Testis (tissue), 2 donors: ENCODE results near the gene STXBP1.
"Not testable (repeated sequence)": the region's sequence is repeated elsewhere in the genome, so short reads cannot be mapped to it uniquely, and the experiment has no call there.

Source experiments
- POLR2A ChIP-seq: fragments of 450-650 bp; IDR thresholded peaks from one replicate; pipeline ENCODE4 v1.6.1; 2017; ENCODE audit warnings: antibody characterized with exemption, mild to moderate bottlenecking, moderate library complexity
- TF ChIP-seq, protein P1 (sequence below), 3 experiments: fragments of 450-650 bp in 2 of 3; fragments of 200-600 bp in 1 of 3; sonication (generic) in 1 of 3; IDR thresholded peaks; one replicate each; pipeline ENCODE4 v1.5.1; 2016 to 2019; ENCODE audit warnings: antibody characterized with exemption in 3 of 3, mild to moderate bottlenecking in 2 of 3, moderate library complexity in 1 of 3

DNA sequence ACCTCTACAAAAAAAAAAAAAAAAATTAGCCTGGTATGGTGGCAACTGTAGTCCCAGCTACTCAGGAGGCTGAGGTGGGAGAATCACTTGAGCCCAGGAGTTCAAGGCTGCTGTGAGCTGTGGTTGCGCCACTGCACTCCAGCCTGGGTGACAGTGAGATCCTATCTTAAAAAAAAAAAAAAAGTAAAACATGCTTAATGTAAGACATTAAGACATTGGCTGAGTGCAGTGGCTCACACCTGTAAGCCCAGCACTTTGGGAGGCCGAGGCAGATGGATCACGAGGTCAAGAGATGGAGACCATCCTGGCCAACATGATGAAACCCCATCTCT, 27.6 kb upstream of the STXBP1 start:
- TF ChIP-seq, protein P1, sequence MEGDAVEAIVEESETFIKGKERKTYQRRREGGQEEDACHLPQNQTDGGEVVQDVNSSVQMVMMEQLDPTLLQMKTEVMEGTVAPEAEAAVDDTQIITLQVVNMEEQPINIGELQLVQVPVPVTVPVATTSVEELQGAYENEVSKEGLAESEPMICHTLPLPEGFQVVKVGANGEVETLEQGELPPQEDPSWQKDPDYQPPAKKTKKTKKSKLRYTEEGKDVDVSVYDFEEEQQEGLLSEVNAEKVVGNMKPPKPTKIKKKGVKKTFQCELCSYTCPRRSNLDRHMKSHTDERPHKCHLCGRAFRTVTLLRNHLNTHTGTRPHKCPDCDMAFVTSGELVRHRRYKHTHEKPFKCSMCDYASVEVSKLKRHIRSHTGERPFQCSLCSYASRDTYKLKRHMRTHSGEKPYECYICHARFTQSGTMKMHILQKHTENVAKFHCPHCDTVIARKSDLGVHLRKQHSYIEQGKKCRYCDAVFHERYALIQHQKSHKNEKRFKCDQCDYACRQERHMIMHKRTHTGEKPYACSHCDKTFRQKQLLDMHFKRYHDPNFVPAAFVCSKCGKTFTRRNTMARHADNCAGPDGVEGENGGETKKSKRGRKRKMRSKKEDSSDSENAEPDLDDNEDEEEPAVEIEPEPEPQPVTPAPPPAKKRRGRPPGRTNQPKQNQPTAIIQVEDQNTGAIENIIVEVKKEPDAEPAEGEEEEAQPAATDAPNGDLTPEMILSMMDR (IDR thresholded peaks at IDR 0.05): not testable (repeated sequence)
- TF ChIP-seq POLR2A: not testable (repeated sequence)
